ENCODE measurements around the gene SPTLC2.

- TF ChIP-seq CTCF (IDR thresholded peaks at IDR 0.05), result no peak
- TF ChIP-seq POLR2A (IDR thresholded peaks at IDR 0.05), result no peak
Observed at GRCh38 chr14:77561881-77562280, 54.6 kb downstream of the SPTLC2 start.

Data from body of pancreas (tissue), 4 donors.